CD4-positive, alpha-beta T cell treated with Interferon alpha-2 for 1 hour (primary cell): ENCODE data around the gene SLC49A3.
"Not testable (repeated sequence)": the region's sequence is repeated elsewhere in the genome, so short reads cannot be mapped to it uniquely, and the experiment has no call there.

Source experiments
- DNase-seq, 2 donors: peaks; one replicate each; pipeline ENCODE4 v3.0.0-alpha.2; 2020 to 2022

Gene SLC49A3

GRCh38 chr4:721261-722168 is 32.6 kb upstream of the SLC49A3 start:
- DNase-seq: no peak

DNA sequence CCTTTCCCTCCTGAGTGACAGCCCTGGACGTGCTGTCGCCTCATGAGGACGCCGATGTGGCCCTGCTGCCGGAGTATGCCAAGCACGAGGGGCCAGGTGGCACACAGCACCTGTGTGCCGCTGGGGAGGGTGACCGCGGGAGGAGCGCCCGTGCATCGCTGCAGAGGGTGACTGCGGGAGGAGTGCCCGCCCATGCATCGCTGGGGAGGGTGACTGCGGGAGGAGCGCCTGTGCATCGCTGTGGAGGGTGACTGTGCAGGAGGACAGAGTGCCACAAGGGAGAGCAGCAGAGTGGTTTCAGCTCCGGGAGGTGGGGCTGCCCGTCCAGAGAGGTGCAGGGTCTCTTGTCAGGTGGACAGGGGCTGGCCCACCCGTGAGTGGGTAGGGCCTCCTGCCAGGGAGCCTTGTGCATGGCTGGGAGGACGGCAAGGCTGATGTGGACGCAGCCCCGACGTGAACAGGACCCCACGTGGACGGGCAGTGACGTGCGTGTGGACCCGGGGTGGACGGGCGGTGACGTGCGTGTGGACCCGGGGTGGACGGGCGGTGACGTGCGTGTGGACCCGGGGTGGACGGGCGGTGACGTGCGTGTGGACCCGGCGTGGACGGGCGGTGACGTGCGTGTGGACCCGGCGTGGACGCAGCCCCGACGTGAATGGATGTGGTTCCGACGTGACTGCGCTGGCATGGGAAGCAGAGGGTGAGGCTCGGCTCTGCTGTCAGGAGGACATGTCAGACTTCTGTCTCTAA is 31.3 kb upstream of the SLC49A3 start:
- DNase-seq: no peak

- DNase-seq: no peak
Observed at GRCh38 chr4:718460-718859, 29.5 kb upstream of the SLC49A3 start.

DNA sequence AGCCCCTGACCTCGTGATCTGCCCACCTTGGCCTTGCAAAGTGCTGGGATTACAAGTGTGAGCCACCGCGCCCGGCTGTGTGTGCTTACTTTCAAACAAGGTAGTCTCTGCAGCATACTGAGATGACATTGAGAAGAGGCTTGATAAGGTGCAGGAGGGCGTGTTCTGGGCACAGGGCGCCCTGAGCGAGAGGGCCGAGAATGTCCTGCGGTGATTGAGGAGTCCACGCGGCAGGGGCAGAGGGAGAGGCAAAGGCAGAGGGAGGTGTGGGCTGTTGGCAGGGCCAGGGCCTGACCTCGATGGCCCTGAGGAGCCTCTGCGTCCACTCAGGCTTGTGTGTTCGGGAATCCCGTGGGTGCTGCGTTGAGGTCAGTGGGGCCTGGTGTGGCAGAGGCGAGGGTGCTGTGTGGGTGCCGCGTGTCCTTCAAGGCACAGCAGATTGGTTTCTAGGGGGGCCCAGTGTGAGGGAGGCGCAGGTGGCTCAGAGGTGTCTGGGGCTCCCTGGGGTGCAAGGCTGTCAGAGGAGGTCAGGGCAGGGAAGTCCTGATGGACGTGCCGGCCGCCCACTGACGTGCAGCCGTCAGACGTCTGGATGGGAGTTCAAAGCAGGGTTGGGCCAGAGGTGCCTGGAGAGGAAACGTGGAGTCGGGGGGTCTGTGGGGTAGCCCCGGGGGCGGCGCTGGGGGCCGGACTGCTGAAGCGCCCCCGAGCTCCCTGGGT is 28.8 kb upstream of the SLC49A3 start:
- no peak for DNase-seq

DNA sequence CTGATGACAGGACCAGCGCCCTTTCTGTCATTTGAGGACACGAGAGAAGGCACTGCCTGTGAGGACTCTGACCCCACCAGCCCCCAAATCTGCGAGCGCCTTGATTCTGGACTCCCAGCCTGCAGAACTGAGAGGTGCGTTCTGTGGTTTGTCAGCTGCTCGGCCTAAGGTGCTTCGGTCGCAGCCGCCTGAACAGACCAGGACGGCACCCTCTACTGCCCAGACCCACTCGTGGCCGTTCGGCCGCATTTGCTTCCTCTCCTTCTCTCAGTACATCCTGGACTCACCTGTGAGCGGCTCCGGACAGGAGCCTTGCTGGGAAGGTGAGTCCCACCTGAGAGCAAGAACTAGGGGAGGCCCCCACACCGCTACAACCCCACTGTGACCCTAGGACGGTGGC is 25.1 kb upstream of the SLC49A3 start:
- no peak for DNase-seq

GRCh38 chr4:712916-713632 is 24.1 kb upstream of the SLC49A3 start:
- DNase-seq: no peak

- no peak for DNase-seq
Observed at GRCh38 chr4:712093-712492, 23.1 kb upstream of the SLC49A3 start.

DNA sequence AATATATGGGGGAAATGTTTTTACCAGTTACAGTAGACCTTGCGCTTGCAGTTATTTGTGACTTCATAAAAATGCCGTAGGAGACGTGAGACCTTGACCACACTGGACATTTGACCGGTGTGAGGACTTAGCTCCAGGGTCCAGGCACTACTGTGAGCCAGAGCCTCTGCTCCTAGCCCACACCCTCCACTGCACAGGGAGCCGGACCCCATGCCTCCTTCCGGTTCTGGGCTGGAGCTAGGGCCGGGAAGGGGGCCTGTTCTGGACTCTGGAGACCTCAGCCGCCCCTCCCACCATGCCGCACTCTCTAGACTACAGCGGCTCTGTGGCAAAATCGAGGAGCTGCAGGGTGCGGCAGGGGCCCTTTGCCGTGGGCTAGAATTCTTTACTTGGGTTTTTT is 22.0 kb upstream of the SLC49A3 start:
- no peak for DNase-seq

DNA sequence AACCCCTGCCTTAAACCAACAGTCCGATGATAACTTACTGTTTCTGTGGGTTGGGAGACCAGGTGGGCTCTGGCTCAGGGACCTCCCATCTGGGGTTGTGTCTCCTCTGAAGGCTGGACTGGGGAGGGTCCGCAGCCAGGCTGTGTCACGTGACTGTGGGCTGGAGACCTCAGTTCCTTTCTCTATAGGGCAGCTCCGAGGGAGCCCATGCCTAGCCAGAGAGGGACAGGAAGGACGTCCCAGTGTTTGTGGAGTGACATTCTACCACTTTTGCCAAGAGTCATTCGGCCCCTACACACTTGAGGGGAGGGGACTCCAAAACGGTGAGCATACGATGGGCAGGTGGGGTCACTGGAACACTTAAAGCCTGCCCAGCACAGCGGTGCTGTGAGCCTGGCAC is 21.2 kb upstream of the SLC49A3 start:
- no peak for DNase-seq

DNA sequence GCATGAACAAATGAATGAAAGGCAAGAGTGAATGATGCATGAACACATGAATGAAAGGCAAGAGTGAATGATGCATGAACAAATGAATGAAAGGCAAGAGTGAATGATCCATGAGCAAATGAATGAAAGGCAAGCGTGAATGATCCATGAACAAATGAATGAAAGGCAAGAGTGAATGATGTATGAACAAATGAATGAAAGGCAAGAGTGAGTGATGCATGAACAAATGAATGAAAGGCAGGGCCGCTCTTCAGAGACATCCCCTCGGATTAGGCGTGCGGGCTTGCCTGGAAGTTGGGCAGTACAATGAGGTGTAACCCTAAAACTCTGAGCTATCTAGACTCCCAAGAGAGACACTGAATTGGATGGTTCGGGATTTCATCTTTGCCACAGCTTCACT is 20.4 kb upstream of the SLC49A3 start:
- no peak for DNase-seq

GRCh38 chr4:708631-708933 is 19.6 kb upstream of the SLC49A3 start:
- no peak for DNase-seq

DNA sequence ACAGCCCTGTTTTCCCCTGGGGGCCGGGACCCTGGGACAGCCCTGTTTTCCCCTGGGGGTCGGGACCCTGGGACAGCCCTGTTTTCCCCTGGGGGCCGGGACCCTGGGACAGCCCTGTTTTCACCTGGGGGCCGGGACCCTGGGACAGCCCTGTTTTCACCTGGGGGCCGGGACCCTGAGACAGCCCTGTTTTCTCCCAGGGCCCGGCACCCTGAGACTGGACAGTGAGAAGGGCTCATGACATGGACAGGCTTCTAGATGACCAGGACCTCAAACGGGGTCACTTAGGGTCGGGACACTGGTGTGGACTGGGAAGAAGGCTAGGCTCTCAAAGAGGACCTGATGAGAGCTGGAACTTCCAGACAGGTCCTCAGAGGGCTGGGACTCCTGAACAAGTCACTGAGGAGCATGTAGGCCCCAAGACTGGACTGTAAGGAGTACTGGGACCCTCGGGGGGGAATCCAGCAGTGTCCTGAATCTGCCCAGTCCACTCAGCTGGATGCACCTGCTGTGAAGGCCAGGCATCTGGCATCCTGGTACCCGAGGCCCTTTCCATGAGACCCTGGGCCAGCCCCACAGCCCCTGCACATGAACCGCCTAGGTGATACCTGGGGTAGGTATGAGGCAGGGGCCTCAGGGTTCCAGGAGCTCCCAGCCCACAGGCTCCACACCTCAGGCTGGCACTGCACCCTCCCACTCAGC is 19.1 kb upstream of the SLC49A3 start:
- no peak for DNase-seq

- no peak for DNase-seq
Observed at GRCh38 chr4:706834-707598, 18.1 kb upstream of the SLC49A3 start.

DNA sequence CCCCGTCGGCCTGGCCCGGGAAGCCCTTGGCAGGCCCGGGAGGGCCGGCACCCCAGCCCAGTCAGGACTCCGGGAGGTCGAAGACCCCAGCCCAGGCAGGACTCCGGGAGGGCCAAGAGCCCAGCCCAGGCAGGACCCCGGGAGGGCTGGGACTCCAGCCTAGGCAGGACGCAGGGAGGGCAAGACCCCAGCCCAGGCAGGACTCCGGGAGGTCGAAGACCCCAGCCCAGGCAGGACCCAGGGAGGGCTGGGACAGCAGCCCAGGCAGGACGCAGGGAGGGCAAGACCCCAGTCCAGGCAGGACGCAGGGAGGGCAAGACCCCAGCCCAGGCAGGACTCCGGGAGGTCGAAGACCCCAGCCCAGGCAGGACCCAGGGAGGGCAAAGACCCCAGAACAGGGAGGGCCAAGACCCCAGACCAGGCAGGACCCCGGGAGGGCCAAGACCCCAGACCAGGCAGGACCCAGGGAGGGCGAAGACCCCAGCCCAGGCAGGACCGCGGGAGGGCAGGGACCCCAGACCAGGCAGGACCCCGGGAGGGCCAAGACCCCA is 17.2 kb upstream of the SLC49A3 start:
- DNase-seq: not testable (repeated sequence)

DNA sequence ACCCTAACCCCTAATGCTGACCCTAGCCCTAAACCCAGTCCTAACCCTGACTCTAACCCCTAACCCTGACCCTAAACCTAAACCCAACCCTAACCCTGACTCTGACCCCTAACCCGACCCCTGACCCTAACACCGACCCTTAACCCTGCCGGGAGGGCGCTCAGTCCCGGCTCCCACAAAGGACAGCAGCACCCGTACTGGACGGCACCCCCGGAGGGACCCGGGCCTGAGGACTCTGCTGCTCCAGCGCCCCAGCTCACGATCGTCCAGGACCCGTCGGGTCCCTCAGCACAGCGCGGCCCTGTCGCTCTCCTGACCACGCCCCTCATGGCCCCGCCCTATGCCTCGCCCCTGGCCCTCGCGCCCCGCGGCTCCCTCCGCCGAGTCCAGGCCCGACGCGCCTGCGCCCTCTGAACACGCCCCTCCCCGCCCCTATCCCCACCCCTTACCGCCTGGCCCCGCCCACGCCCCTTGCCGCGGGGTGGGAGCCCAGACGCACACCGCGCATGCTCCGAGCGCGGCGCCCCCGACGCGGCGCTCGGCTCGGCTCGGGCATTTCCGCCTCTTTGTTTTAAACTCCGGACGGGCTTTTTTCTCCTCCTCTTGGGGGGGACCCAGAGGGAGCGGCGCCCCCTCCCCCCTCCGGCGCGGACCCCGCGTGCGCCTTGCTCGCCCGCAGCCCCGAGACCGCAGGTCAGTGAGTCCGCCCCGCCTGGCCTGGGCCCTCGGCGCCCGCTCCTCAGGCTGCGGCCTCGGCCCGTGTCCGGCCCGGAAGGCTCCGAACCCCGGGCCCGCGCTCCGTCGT is 16.5 kb upstream of the SLC49A3 start, which contains the start of gene PCGF3:
Gene PCGF3, plus strand, starts transcription at position 555 of the 805 bp plus-strand sequence. CDS start 27,849 bp downstream, outside the sequence.
- DNase-seq: peak; percentile 95 to 97

DNA sequence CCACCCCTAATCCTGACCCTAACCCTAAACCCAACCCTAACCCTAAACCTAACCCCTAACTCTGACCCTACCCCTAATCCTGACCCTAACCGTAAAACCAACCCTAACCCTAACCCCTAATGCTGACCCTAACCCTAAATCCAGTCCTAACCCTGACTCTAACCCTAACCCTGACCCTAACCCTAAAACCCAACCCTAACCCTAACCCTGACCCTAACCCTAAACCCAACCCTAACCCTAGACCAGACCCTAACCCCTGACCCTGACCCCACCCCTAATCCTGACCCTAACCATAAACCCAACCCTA is 16.0 kb upstream of the SLC49A3 start:
- no peak for DNase-seq

DNA sequence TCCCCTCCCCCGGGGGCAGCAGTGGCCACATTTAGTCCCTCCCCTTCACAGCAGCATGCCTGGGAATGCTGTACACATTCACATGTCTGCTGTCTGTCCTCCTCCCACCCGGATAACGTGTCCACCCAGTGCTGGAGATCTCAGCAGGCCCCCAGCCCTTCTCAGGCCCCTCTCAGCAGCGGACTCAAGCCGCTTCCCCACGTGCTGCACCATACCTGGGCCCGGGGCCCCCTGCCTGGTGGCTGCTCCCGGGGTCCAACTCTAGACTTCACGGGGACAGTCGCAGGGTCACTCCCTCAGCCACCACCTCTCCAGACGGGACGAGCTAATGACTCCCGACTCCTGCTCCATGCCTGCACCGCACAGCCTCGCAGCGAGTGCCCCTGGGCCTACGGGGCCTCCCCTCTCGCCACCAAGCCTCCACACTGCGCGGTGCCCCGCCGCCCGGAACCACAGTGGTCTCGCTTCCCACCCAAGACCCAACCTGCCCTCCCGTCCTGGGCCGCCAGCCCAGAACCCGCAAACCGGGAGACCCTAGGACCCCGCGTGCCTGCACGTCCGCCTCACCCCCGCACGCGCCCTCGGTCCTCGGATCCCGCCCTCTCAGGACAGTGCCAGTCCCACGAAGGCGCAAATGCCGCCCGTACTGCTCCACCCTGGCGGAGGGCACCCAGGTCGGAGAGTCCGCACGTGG is 15.4 kb upstream of the SLC49A3 start:
- DNase-seq: no peak

DNA sequence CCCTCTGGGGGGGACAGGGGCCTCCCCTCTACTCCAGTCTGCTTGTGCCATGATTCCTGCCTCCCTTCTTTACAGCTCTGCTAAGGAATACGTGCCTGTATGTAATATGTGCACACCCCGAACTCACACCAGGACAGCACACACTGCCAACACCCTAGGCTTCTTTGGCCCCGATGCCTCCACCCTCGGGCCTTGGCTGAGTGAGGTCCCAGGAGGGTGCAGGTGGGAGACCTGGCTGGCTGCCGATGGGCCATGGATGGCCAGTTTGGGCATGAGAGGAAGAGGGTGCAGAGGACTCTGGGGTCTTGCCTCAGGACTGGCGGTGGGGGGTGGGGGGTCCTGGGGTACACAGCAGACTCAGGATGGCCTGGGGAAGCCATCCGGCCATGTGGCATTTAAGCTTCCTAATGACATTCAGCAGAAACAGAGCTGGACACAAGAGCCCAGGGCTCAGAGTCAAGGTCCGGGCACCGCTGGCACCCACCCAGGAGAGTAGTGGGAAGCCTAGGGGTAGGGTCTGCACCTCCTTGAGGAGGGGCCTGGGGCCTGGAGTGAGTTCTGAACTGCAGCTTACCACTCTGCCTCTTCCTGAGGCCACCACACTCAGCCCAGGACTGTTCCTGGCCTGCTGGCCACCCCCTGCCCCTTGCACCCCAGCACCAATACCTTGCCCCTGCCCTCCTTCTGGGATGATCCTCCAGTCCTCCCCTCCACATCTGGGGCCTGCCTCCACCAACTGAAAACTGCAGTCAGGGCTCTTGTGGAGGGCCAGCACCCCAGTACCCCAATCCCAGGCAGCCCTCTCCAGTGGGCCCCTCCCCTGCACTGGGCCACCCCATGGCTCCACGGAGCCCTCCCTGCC is 14.6 kb upstream of the SLC49A3 start:
- DNase-seq: no peak

DNA sequence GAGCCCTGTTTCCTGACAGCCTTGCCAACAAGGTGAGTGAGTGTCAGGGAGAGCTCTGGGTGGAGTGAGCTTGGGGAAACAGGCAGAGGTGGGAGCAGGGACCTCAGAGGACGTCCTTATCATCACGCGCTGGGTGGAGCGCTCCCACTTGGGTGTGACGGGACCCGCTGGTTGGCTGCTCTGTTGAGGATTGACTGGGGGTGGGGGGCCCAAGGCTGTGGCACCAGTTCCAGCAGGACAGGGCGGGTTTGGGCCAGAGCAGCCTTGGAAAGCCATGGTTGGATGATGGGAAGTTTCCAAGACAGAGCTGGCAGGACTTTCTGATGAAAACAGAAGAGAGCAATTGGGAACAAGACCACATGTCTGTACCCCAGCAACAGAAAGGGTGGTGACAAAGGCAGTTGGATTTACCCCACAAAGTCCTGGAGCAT is 13.7 kb upstream of the SLC49A3 start:
- no peak for DNase-seq
